ENCODE results near the gene CORO2A. TPM values are rescaled to one million over a fixed set of nuclear protein-coding genes. Genes with fewer than 3 reads are reported as not detected.

Gene CORO2A
- total RNA-seq, 1 donor from 2014 or later, result 26.1 TPM

DNA sequence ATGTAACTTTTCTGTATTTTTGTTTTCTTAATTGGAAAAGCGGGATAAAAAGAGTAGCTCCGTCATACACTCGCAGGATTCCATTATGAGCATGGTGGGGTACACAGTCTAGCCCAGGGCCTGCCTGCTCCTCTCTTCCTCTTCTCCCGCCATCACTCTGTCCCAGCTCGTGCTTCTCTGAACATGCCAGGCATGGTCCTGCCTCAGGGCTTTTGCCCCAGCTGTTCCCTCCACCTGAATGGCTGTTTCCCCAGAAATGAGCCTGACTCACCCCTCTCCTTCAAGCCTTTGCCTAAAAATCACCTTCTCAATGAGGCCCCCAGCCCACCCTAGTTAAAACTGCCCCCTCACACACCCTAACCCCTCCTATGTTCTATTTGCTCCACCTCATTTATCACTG is 4.5 kb downstream of the CORO2A start:
- TF ChIP-seq CTCF (IDR thresholded peaks at IDR 0.05), result no peak
- no peaks in the 10 kb centered on the region for H3K27me3 ChIP-seq (ENCODE audit: low read depth)
- ATAC-seq, result no peak
- no peaks in the 10 kb centered on the region for H3K9me3 ChIP-seq
- H3K36me3 ChIP-seq, result no peaks in the 10 kb centered on the region
- H3K4me1 ChIP-seq, result peaks cover under 1% of the 10 kb centered on the region
- intact Hi-C loops (cut with DNase I), result no loop called here
- H3K4me3 ChIP-seq, result no peak overlapping the region
- no peak overlapping the region for H3K27ac ChIP-seq
- no peak for DNase-seq

GRCh38 chr9:98186236-98186635 is 6.2 kb downstream of the CORO2A start:
- Histone ChIP-seq H3K4me3 (no peak overlapping the region), H3K36me3 (no peaks in the 10 kb centered on the region)

GRCh38 chr9:98185611-98186171 is 6.7 kb downstream of the CORO2A start:
- no peaks in the 10 kb centered on the region for H3K27me3 ChIP-seq (ENCODE audit: low read depth)
- no peak for DNase-seq
- no peaks in the 10 kb centered on the region for H3K4me1 ChIP-seq
- no peak overlapping the region for H3K27ac ChIP-seq
- H3K36me3 ChIP-seq, result no peaks in the 10 kb centered on the region
- intact Hi-C loops (cut with DNase I), result no loop called here
- no peak for TF ChIP-seq CTCF (IDR thresholded peaks at IDR 0.05)
- H3K4me3 ChIP-seq, result no peak overlapping the region
- no peaks in the 10 kb centered on the region for H3K9me3 ChIP-seq
- ATAC-seq, result peak; percentile 43 to 63

More at GRCh38 chr9:98186236-98186635, 6.2 kb downstream of the CORO2A start:
- intact Hi-C loops (cut with DNase I), result no loop called here
- no peak for DNase-seq
- no peak for ATAC-seq
- Histone ChIP-seq H3K4me1 (no peaks in the 10 kb centered on the region), H3K27me3 (ENCODE audit: low read depth) (no peaks in the 10 kb centered on the region), H3K27ac (no peak overlapping the region), H3K9me3 (no peaks in the 10 kb centered on the region)
- no peak for TF ChIP-seq CTCF (IDR thresholded peaks at IDR 0.05)

GRCh38 chr9:98185021-98185567 is 7.3 kb downstream of the CORO2A start:
- no peaks in the 10 kb centered on the region for H3K36me3 ChIP-seq
- no peaks in the 10 kb centered on the region for H3K27me3 ChIP-seq (ENCODE audit: low read depth)
- ATAC-seq, result peak in 1 of 2 donors; percentile 7
- intact Hi-C loops (cut with DNase I), result no loop called here
- H3K27ac ChIP-seq, result no peak overlapping the region
- no peak overlapping the region for H3K4me3 ChIP-seq
- no peaks in the 10 kb centered on the region for H3K4me1 ChIP-seq
- H3K9me3 ChIP-seq, result no peaks in the 10 kb centered on the region
- no peak for TF ChIP-seq CTCF (IDR thresholded peaks at IDR 0.05)
- DNase-seq, result no peak

GRCh38 chr9:98184326-98184725 is 8.1 kb downstream of the CORO2A start:
- intact Hi-C loops (cut with DNase I), result no loop called here
- H3K4me1 ChIP-seq, result no peaks in the 10 kb centered on the region
- no peak for TF ChIP-seq CTCF (IDR thresholded peaks at IDR 0.05)
- H3K4me3 ChIP-seq, result no peak overlapping the region
- H3K9me3 ChIP-seq, result no peaks in the 10 kb centered on the region
- no peaks in the 10 kb centered on the region for H3K27me3 ChIP-seq (ENCODE audit: low read depth)
- H3K27ac ChIP-seq, result no peak overlapping the region
- DNase-seq, result no peak
- H3K36me3 ChIP-seq, result no peaks in the 10 kb centered on the region
- no peak for ATAC-seq
